HepG2 (cell line): ENCODE measurements around the gene RIOK2.

Experiments
- CREB3 ChIP-seq: sonication (generic); formaldehyde crosslinking; IDR thresholded peaks from 2 replicates; pipeline ENCODE4 v1.5.0; 2020; ENCODE audit warnings: missing genetic modification reagents
- FOXJ3 ChIP-seq: sonication (generic); formaldehyde crosslinking; IDR thresholded peaks from 2 replicates; pipeline ENCODE4 v1.4.0; 2020; ENCODE audit warnings: missing genetic modification reagents, mild to moderate bottlenecking, borderline replicate concordance
- FOXP1 ChIP-seq, 2 experiments: fragments of 450-650 bp in 1 of 2; IDR thresholded peaks; 2 replicates each; pipeline ENCODE4 v1.6.1; 2017 to 2018; ENCODE audit warnings: antibody characterized with exemption in 1 of 2
- NFYC ChIP-seq: IDR thresholded peaks from 2 replicates; pipeline ENCODE4 v1.6.1; 2016; ENCODE audit warnings: missing genetic modification reagents, missing compliant biosample characterization
- NR1H2 ChIP-seq: sonication (generic); formaldehyde crosslinking; IDR thresholded peaks from 2 replicates; pipeline ENCODE4 v1.8.1; 2022; ENCODE audit warnings: low read depth, missing genetic modification reagents, borderline replicate concordance
- PREB ChIP-seq: sonication (generic); formaldehyde crosslinking; IDR thresholded peaks from 2 replicates; pipeline ENCODE4 v1.4.0; 2020; ENCODE audit warnings: missing genetic modification reagents
- ZFP1 ChIP-seq: IDR thresholded peaks from 2 replicates; pipeline ENCODE4 v1.6.1; 2016
- ZNF138 ChIP-seq: sonication (generic); formaldehyde crosslinking; IDR thresholded peaks from 2 replicates; pipeline ENCODE4 v1.5.0; 2020; ENCODE audit warnings: mild to moderate bottlenecking, low read depth, missing genetic modification reagents
- ZNF546 ChIP-seq: sonication (generic); formaldehyde crosslinking; conservative IDR thresholded peaks from 2 replicates; pipeline ENCODE4 v1.8.1; 2023; ENCODE audit warnings: mild to moderate bottlenecking, missing genetic modification reagents
- ZSCAN12 ChIP-seq: sonication (generic); formaldehyde crosslinking; IDR thresholded peaks from 2 replicates; pipeline ENCODE4 v1.9.0; 2021; ENCODE audit warnings: mild to moderate bottlenecking, missing genetic modification reagents

DNA sequence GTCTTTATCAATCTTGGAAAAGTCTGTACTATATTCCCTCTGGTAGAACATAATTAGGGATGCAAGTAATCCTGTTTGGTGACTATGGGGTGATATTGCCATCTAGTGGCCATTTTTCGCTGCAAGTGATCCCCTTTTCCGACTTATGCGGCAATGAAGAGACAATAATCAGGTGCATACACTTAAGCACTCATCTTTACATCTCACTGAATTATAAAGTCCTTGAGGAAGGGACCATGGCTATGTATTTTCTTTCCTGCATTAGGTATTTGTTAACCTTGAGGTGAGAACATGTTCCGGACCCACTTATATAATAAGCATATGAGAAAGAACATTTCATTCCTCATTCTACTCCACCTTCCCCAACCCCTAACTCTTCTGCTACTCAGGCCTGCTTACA, 21.0 kb downstream of the RIOK2 start:
- TF ChIP-seq CREB3 (no peak), ZNF546 (no peak), NR1H2 (no peak), FOXP1 (IDR thresholded peaks at IDR 0.05) (no peak), FOXP1 (CRISPR knock-in tag; IDR thresholded peaks at IDR 0.05) (no peak), PREB (CRISPR knock-in tag) (no peak), FOXJ3 (CRISPR knock-in tag) (no peak), ZSCAN12 (CRISPR knock-in tag) (no peak), ZFP1 (CRISPR knock-in tag) (no peak), ZNF138 (CRISPR knock-in tag) (no peak), NFYC (CRISPR knock-in tag) (no peak)
